HG03457 (cell line): ENCODE data around the gene DKK2.

Source experiments
- ATAC-seq: cut with Tn5 transposase; IDR thresholded peaks from one replicate; pipeline ENCODE4 v1.9.1; 2021; ENCODE audit warnings: moderate number of reproducible peaks; ENCODE audit not compliant: unreplicated experiment

DKK2 gene, protein sequence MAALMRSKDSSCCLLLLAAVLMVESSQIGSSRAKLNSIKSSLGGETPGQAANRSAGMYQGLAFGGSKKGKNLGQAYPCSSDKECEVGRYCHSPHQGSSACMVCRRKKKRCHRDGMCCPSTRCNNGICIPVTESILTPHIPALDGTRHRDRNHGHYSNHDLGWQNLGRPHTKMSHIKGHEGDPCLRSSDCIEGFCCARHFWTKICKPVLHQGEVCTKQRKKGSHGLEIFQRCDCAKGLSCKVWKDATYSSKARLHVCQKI

DNA sequence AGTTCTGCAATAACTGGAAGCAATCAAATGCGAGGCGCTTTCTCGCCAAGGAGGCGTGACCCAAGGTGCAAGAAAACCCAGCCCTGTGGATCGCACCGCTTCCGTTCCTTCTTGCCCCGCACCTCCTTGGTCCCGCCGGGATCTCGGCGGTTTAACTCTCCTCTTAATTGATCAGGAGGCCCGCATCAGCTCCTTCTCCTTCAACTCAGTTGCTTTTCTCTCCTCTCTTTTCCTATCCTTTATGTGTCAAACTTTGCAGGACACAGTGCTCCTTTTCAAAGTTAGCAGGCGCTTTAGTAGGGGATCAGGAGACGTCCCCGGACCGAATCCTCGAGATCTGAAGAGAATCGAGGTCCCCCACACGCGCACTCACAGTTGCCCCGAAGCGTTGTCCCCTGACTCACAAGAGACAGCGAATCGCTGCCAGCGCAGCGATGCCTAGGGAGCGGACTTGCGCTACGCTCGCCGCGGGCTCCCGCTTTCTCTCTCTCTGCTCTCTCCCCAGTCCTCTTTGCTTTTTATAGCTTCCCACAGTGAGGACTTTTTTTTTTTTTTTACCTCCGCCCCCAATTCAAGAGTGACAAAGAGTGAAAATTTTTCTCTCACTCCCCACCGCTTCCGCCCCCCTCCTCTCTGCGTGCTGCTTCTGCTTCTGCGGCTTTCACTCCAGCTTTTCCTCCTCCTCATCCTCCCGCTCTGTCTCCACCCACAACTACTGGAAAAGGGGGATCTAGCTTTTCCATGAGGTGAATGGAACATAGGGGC lies at the start of gene DKK2:
Gene DKK2 (minus strand): TSS at position 495 of the 765 bp plus-strand sequence. CDS start 722 bp downstream, outside the sequence.
- ATAC-seq: no peak

DNA sequence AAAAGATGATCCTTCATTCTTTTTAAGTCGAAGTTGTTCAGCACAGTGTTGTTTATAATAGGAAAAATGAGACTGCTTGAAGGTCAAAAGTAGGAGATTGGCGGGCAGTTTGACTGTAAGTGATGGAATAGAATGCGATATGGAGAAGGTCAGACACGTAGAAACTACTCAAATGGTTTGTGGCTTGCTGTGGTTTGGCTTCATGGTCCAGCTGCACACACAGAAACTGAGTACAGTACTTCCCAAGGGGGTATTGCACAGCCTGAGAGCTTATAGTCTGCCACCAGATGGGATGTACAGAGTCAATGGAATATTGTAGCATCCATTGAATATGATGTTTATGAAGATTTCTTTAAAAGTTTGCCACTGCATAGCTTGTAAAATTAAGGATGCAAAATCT lies 41.1 kb upstream of the DKK2 start:
- no peak for ATAC-seq

DNA sequence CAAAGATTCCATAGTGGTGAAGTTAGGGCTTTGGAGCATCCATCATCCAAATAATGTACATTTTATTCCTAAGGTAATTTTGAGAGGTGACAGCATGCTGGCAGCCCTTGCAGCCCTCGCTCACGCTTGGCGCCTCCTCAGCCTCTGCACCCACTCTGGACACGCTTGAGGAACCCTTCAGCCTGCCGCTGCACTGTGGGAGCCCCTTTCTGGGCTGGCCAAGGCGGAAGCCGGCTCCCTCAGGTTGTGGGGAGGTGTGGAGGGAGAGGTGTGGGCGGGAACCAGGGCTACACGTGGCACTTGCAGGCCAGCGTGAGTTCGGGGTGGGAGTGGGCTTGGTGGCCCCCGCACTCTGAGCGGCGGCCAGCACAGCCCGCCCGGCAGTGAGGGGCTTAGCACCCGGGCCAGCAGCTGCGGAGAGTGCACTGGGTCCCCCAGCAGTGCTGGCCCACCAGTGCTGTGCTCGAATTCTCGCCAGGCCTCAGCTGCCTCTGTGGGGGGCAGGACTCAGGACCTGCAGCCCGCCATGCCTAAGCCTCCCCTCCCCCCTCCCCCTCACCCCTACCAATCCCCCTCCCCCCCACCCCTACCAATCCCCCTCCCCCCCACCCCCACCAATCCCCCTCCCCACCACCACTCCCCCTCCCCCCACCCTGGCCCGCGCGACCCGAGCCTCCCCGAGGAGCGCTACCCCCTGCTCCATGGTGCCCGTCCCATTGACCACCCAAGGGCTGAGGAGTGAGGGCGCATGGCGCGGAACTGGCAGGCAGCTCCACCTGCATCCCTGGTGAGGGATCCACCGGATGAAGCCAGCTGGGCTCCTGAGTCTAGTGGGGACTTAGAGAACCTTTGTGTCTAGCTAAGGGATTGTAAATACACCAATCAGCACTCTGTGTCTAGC lies 37.0 kb upstream of the DKK2 start:
- ATAC-seq: no peak

DNA sequence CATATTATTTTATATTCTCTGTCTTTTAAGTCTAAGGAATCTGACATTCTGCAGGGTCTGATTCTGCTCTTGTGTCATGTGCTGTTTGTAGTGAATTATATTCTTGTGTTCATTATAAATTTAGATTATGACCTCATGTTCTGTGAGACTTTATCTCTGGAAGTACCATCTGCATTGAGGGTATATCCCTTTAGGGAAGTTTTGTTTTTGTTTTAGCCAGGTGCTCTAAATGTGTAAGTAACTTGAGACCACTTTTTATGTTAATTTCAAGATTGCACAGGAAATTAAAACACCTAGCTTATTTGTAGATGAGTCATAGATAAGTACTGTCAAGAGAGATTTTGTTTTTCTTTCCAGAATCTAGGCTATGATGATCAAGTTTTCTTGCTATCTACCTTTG lies 35.0 kb upstream of the DKK2 start:
- ATAC-seq: no peak

DNA sequence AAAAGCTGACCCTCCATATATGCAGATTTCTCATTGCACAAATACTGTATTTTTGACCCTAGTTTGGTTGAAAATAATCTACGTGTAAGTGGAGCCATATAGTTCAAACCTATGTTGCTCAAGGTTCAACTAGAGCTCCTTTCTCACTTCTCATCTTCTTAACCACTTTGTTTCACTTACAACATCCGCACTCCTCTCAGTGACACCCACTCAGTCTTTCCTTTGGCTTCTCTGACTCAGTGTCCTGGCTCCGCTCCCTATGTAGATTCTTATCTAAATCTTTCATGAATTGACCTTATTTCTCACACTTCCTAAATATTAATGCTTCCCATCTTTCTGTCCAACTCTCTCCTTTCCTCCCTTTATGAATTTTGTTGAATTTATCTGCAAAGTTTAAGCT lies 32.9 kb upstream of the DKK2 start:
- no peak for ATAC-seq

DNA sequence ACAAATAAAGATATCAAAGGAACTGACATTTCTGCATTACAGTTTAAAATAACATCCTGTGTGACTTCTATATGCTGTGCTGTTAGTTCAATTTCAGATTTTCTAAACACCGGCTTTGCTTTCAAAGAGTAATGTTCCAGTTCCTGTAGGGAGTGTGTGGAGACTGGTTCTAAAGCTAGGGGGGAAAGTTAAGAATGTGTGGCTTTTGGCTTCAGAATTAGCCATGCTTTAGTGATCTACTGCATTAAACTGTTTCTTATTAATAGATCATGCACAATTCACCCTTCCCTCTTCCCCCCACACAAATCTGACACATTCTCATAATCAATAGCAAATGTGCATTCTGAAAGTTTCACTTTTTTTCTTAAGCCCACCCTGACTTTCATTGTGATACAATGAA lies 32.0 kb upstream of the DKK2 start:
- no peak for ATAC-seq

DNA sequence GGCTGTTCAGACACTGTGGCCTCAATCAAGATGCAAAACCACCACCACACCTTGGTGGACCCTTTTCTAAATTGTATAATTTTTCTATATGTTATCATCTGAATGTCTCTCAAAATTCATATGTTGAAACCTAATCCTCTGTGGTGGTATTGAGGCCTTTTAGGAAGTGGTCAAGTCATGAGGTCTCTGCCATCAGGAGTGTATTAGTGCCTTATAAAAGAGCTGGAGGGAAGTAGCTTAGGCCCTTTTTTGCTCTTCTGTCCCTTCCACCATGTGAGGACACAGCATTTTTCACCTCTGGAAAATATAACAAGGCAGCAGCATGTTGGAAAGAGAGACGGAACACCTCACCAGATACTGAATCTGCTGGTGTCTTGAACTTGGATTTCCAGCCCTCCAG lies 30.5 kb upstream of the DKK2 start:
- ATAC-seq: no peak

DNA sequence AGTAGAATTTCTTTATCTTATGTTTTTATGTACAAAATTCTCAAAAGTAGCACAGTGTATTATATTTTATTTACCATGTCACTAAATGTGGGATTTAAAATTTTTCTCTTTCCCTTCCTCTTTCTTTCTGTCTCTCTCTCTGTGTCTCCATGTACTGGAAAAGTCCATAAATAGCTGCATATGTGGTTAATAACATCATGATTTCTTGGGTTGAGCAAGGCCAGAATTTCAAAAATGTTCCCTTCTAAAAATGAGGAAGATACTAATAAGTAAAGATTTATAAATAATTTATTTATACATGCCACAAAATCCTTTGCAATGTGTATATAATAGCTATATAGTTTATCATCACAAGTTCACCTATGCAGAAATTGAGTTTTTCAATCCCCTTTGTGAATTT lies 29.1 kb upstream of the DKK2 start:
- ATAC-seq: no peak

DNA sequence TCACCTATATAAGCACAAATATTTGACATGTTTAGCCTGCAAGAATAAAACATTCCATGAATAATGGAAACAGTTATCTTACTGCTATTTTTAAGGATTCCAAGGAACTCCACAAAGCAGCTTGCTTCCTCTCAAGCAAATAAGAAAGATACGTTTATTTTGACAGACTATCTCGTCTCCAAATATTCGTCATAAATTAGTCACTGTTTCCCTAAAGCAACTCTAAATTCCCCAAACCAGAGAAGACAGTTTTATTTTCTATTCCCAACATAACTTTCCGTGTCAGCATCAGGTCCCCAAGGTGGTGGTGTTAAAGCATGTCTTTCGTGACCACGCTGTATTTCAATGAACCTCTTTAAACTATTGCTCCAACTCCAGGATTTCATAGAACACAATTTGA lies 24.3 kb upstream of the DKK2 start:
- ATAC-seq: no peak

DNA sequence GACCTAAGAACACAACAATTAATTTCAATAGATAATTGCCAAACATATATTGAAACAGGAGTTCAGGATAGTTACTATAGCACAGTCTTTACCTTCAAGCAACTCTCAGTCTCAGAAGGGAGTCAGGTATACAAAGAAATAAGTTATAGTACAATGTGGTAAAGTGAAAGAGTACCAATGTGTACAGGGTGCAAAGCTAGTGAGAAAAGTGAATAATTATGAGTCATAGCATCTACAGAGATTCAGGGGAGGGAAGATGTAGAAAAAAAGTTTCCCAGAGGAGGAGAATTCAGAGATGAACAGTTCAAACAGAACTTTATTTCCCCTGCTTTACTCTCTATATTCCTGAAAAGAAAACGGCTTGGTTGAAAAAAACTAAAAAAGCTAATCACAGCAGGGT lies 22.7 kb upstream of the DKK2 start:
- no peak for ATAC-seq

DNA sequence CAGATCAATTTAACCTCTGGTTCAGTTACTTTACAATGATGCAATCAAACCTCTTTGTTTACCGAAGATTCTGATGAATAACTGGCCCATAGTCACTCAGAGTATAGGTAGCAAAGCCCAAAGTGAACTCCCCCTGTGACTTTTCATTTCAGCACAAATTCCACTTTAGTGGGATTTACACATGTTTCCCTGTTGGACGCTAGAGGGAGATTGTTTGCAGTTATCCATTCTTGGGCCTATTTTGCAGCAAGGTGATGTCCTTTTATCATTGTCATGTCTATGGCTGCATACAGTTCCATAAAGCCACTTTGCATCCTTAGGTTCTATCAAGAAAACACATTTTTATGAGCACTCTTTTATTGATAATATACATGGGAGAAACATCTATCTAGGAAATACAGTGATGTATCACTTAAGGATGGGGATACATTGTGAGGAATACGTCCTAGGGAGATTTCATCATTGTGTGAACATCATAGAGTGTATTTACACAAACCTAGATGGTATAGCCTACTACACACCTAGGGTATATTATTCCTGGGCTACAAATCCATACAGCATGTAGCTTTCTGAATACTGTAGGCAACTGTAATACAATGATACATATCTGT lies 14.5 kb upstream of the DKK2 start:
- ATAC-seq: no peak

DNA sequence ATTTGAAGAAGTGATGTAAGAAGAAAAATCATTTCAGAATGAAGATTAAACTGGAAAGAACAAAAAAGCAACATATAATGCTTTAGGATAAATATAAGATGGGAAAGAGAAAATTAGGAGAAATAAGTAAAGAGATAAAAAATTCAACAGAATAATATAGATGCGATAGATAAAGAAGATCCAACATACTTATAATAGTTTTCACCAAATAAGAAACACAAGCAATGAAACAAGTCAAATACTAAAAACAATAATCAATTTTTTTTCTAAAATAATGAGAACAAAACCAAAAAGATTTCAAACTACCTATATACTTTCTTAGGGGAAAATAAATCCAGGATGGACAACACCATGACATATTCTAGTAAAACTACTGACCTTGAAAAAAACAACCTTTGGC lies 10.1 kb upstream of the DKK2 start:
- no peak for ATAC-seq

DNA sequence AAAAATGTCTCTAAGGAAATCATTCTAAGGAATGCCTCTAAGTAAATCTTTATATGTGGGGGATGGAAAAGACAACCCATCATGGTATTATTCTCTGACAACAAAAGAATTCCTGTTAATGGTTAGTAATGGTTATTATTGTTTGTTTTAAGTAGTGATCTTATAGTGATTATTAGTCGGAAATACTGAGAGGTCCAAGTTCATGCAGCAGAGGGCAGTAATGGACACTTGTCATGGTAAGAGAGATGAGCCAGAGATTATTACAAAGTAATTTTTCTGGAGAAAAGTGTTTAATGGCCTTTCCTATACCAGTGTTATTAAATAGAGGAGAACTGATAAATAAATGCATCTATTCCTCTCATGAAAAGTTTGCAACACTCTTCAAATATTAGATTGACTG lies 8.1 kb upstream of the DKK2 start:
- no peak for ATAC-seq

DNA sequence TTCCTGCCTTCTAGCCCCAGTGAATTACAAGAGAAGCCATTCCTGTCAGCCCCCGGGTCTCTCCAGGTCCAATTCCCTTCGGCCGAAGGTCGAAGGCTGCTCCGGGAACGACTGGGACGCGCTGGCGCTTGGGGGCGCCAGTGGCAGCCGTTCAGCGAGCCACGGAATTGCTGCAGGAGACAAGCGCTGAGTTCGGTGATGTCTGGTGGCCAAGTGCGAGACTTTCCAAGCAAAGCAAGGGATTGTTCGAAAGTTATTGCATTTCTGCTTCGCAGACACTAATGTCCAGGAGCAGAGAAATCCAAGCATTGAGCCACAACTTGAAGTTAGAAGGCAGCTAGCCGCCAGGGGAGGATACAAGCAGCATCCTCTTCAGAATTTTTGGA lies 1.1 kb upstream of the DKK2 start:
- no peak for ATAC-seq

DNA sequence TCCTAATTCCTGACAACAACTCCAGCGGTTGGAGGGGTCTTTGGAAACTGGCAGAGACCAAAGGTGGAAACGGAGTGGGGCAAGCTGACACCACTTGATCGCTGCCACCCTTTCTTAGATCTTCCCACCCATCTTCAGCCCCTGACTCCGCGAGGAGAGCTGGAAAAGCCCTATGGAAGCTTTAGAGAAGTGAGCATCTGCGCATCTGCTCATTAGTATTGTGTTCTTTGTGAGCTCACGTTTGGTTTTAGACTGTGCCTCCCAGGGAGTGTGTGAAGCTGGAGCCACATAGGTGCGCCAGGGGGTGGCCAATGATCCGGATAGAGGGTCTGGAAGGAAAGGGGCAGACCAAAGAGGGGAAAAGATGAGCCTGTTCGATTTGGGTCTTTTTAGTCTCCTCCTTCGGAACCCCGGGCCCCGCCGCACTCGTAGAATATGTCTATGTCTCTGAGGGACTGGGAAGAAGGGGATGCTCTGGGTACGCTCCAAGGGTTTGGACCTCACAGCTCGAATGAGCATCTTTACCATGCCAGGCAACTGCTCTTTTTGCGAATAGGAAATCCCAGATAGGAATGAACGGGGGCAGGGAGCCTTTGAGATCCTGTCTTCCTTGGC lies 578 bp upstream of the DKK2 start:
- ATAC-seq: no peak

DNA sequence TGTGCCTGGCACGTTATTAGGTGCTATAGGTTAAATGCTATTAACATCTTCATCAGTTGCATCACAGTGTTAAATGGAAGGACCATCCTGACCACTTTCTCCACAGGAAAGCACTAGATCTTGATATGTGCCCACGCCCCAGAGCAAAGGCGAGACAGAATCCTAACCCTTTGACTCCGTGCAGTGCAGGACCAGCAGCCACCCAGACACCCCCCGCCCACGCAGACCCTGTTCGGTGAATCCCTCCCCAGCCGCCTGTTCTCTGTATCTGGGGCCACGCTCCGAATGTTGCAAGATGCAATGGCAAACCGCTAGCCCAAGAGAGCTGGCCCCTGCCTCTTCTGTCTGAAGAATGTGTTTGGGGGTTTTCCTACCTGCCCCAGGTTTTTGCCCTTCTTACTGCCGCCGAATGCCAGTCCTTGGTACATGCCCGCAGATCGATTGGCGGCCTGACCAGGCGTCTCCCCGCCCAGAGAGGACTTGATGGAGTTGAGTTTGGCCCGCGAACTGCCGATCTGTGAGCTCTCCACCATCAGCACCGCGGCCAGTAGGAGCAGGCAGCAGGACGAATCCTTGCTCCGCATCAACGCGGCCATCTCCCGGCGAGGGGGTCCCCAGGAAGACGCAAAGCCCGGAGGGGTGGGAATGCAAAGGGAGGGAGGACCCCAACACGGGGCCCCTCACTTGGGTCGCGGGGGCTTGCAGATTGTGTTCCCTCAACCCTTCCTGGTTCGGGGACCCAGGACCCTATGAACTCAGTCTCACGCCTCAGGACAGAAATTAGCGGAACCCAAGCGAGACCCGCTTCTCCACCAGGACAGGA lies 906 bp downstream of the DKK2 start:
- ATAC-seq: no peak

DNA sequence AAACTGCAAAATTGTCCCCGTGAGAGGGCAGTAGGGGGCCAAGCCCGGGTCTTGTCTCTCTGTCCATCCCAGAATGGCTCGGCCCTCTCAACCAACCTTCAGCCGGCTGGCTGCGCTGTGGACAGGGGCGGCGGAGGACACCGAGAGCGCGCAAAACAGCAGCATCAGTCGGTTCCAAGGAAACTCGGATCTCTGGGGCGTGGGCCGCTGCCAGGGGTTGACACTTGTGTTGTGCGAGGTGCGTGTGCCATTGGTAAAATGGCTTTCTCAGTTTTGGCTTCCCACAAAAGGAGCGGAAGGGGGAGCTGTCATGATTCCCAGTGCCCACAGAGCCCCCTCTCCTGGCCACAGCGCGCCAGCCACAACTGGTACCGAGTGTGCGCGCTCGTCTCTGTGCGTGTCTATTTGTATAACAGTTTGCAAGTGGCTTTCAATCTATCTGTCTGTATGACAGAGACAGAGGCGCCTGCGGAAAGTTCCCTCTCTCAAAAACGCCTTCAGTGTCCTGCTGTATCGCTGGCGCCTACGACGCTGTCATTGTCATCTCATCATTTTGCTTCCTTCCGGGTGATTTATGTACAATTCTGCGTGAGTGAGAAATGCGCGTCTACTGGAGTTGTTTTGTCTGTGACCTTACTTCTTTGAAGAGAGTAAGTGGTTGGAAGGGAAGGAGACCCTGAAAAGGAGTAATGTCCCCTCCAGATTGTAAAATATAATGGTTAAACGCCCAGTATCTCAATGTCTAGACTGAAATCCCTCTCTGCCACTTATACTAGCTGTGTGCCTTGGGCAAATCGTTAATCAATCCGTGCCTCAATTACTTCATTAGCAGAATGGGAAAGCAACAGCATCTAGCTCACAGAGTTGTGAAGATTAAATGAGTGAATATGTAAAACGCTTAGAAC lies 1.8 kb downstream of the DKK2 start:
- ATAC-seq: no peak

DNA sequence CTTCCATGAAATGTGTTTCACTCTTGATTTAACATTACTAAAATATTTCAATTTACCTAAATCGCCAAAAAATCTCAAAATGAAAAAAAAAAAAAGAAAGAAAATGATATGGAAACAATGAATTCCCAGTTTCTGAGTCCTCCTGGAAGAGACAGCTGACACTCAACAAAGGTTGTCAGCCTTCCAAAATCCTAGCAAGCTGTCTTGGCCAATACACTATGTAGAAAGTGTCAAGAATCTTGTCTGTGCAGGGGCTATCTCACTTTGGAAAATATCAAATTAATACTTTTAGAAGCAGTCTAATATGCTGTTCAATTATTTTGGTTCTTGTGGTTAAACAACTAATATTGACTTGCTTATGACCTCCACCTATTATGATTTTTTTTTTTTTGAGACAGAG lies 8.7 kb downstream of the DKK2 start:
- no peak for ATAC-seq

DNA sequence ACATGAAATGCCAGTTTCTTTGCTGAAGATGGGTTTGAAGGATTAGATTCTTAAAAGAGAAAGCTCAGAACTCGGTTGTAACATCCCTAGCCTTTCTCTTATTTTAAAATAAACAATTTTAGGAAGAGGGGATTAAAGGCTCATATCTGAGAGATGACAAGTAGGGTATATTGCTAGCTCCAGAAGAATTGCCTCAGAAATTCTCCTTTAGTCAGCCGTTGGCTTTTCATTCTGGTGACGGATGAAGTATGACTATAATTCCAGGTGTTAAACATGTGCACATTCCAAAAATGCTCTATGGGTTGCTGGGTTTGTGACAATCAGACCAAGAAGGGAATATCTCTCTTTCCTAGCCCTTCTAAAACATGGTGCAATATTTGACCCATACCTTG lies 17.8 kb downstream of the DKK2 start:
- ATAC-seq: no peak
